HepG2 (cell line): Measurements from ENCODE around the gene ANO6. TPM values are rescaled to one million over a fixed set of nuclear protein-coding genes. Genes with fewer than 3 reads are reported as not detected.

Experiments
- CEBPB ChIP-seq: IDR thresholded peaks from 2 replicates; pipeline ENCODE4 v1.6.1; 2011; ENCODE audit warnings: low read depth, low read length, improper control_type of control experiment, borderline replicate concordance
- EEA1 ChIP-seq: sonication (generic); formaldehyde crosslinking; IDR thresholded peaks from 2 replicates; pipeline ENCODE4 v1.5.1; 2020; ENCODE audit warnings: mild to moderate bottlenecking, missing genetic modification reagents, borderline replicate concordance
- ETV6 ChIP-seq: sonication (generic); formaldehyde crosslinking; conservative IDR thresholded peaks from 2 replicates; pipeline ENCODE4 v1.4.0; 2020; ENCODE audit warnings: missing genetic modification reagents
- HIVEP1 ChIP-seq: sonication (generic); formaldehyde crosslinking; IDR thresholded peaks from 2 replicates; pipeline ENCODE4 v1.4.0; 2020; ENCODE audit warnings: mild to moderate bottlenecking, missing genetic modification reagents
- PBX3 ChIP-seq: sonication (generic); formaldehyde crosslinking; IDR thresholded peaks from 2 replicates; pipeline ENCODE4 v1.8.1; 2023; ENCODE audit warnings: missing genetic modification reagents, inconsistent platforms, borderline replicate concordance
- SMAD9 ChIP-seq: sonication (generic); formaldehyde crosslinking; IDR thresholded peaks from 2 replicates; pipeline ENCODE4 v1.5.1; 2020; ENCODE audit warnings: mild to moderate bottlenecking, missing genetic modification reagents
- SOX6 ChIP-seq, 2 experiments: fragments of 450-650 bp in 1 of 2; sonication (generic) in 1 of 2; formaldehyde crosslinking in 1 of 2; IDR thresholded peaks; 2 replicates each; pipeline versions ENCODE4 v1.4.0 to v1.6.1; 2017 to 2020; ENCODE audit warnings: antibody characterized with exemption in 1 of 2, mild to moderate bottlenecking in 1 of 2, missing genetic modification reagents in 1 of 2
- THAP11 ChIP-seq: IDR thresholded peaks from 2 replicates; pipeline ENCODE4 v1.6.1; 2016; ENCODE audit warnings: missing biosample characterization, missing genetic modification reagents
- ZBTB34 ChIP-seq: sonication (generic); formaldehyde crosslinking; IDR thresholded peaks from 2 replicates; pipeline ENCODE4 v1.8.0; 2022; ENCODE audit warnings: mild to moderate bottlenecking, missing genetic modification reagents
- ZFAT ChIP-seq: sonication (generic); formaldehyde crosslinking; conservative IDR thresholded peaks from 2 replicates; pipeline ENCODE4 v1.8.1; 2023; ENCODE audit warnings: missing genetic modification reagents, inconsistent platforms
- ZFY ChIP-seq: sonication (generic); formaldehyde crosslinking; IDR thresholded peaks from 2 replicates; pipeline ENCODE4 v1.4.0; 2020; ENCODE audit warnings: missing genetic modification reagents
- ZHX2 ChIP-seq, 2 experiments: sonication (generic) in 1 of 2; formaldehyde crosslinking in 1 of 2; IDR thresholded peaks; 2 replicates each; pipeline versions ENCODE4 v1.6.1 to v1.9.0; 2014 to 2022; ENCODE audit warnings: antibody characterized with exemption in 1 of 2, borderline replicate concordance in 1 of 2, inconsistent platforms in 1 of 2, low read depth in 1 of 2, missing genetic modification reagents in 1 of 2
- ZMAT3 ChIP-seq: sonication (generic); formaldehyde crosslinking; conservative IDR thresholded peaks from 2 replicates; pipeline ENCODE4 v1.7.0; 2021; ENCODE audit warnings: missing genetic modification reagents
- ZNF136 ChIP-seq: sonication (generic); formaldehyde crosslinking; IDR thresholded peaks from 2 replicates; pipeline ENCODE4 v1.8.1; 2022; ENCODE audit warnings: low read depth, mild to moderate bottlenecking, moderate library complexity, missing genetic modification reagents
- ZNF441 ChIP-seq: sonication (generic); formaldehyde crosslinking; IDR thresholded peaks from 2 replicates; pipeline ENCODE4 v1.7.0; 2021; ENCODE audit warnings: missing genetic modification reagents, borderline replicate concordance
- ZNF446 ChIP-seq: sonication (generic); formaldehyde crosslinking; IDR thresholded peaks from 2 replicates; pipeline ENCODE4 v1.5.0; 2020; ENCODE audit warnings: mild to moderate bottlenecking, missing genetic modification reagents
- ZSCAN9 ChIP-seq: IDR thresholded peaks from 2 replicates; pipeline ENCODE4 v1.6.1; 2016; ENCODE audit warnings: borderline replicate concordance
- polyA plus RNA-seq, 8 experiments: library from polyadenylated mRNA; depleted of rRNA in 3 of 8; stranded (reverse) in 7 of 8; unstranded in 1 of 8; fragments of >200 nt; fragmentation: Illumina TruSeq in 4 of 8; extraction: Trizol in 4 of 8; gene quantifications; 2 replicates each; pipeline versions ENCODE4 v1.2.1 to v1.2.3, GENCODE V29; 2011 to 2016; ENCODE audit warnings: low read depth in 4 of 8, missing spikeins in 1 of 8, mixed read lengths in 1 of 8; ENCODE audit not compliant: insufficient read depth in 1 of 8
- total RNA-seq, 5 experiments: library from RNA; depleted of rRNA; stranded (reverse); fragments of >200 nt; fragmentation: Illumina TruSeq; extraction: Trizol; gene quantifications; 2 replicates each; pipeline ENCODE4 v1.2.3, GENCODE V29; 2016; ENCODE audit warnings: low read depth in 1 of 5

ANO6 gene
- total and polyA plus RNA-seq, 2 of the 13 experiments (the other 11 are each of a cell fraction or from before 2014, with no cell fraction given) = 37.8 to 57.1 TPM

GRCh38 chr12:45215419-45216229, at the start of gene ANO6 (continued):
- TF ChIP-seq ZNF446 (CRISPR knock-in tag) (no peak), SOX6 (IDR thresholded peaks at IDR 0.05) (no peak), SOX6 (CRISPR knock-in tag; IDR thresholded peaks at IDR 0.05) (peak; percentile 90), PBX3 (CRISPR knock-in tag) (0 out of 2 replicates have a peak, but pooled peaks have one; percentile 68), ZMAT3 (CRISPR knock-in tag) (0 out of 2 replicates have a peak, but pooled peaks have one; percentile 10), HIVEP1 (CRISPR knock-in tag) (0 out of 2 replicates have a peak, but pooled peaks have one; percentile 37), CEBPB (no peak), ZHX2 (IDR thresholded peaks at IDR 0.05; ENCODE audit: low read depth) (peak; percentile 23; the same call in 1 of the 2 replicates), ZHX2 (CRISPR knock-in tag; IDR thresholded peaks at IDR 0.05; ENCODE audit: borderline replicate concordance) (no peak), ZFAT (CRISPR knock-in tag) (no peak), ZNF441 (CRISPR knock-in tag) (peak; percentile 69; the same call in 1 of the 2 replicates), ZNF136 (no peak), ETV6 (CRISPR knock-in tag) (peak; percentile 47; the same call in 1 of the 2 replicates), EEA1 (CRISPR knock-in tag) (no peak), ZFY (CRISPR knock-in tag) (peak; percentile 23; the same call in 1 of the 2 replicates), THAP11 (CRISPR knock-in tag) (peak; percentile 35; the same call in 1 of the 2 replicates), ZSCAN9 (CRISPR knock-in tag) (no peak), ZBTB34 (CRISPR knock-in tag) (no peak), SMAD9 (CRISPR knock-in tag) (peak; percentile 88; the same call in 1 of the 2 replicates)
